GM18858 (cell line): ENCODE measurements around the gene OSBPL7.

Source experiments
- ATAC-seq: cut with Tn5 transposase; IDR thresholded peaks from one replicate; pipeline ENCODE4 v1.9.1; 2021; ENCODE audit not compliant: unreplicated experiment

OSBPL7 gene, protein sequence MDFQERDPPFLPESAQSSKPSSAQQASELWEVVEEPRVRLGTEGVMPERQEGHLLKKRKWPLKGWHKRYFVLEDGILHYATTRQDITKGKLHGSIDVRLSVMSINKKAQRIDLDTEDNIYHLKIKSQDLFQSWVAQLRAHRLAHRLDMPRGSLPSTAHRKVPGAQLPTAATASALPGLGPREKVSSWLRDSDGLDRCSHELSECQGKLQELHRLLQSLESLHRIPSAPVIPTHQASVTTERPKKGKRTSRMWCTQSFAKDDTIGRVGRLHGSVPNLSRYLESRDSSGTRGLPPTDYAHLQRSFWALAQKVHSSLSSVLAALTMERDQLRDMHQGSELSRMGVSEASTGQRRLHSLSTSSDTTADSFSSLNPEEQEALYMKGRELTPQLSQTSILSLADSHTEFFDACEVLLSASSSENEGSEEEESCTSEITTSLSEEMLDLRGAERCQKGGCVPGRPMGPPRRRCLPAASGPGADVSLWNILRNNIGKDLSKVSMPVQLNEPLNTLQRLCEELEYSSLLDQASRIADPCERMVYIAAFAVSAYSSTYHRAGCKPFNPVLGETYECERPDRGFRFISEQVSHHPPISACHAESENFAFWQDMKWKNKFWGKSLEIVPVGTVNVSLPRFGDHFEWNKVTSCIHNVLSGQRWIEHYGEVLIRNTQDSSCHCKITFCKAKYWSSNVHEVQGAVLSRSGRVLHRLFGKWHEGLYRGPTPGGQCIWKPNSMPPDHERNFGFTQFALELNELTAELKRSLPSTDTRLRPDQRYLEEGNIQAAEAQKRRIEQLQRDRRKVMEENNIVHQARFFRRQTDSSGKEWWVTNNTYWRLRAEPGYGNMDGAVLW

DNA sequence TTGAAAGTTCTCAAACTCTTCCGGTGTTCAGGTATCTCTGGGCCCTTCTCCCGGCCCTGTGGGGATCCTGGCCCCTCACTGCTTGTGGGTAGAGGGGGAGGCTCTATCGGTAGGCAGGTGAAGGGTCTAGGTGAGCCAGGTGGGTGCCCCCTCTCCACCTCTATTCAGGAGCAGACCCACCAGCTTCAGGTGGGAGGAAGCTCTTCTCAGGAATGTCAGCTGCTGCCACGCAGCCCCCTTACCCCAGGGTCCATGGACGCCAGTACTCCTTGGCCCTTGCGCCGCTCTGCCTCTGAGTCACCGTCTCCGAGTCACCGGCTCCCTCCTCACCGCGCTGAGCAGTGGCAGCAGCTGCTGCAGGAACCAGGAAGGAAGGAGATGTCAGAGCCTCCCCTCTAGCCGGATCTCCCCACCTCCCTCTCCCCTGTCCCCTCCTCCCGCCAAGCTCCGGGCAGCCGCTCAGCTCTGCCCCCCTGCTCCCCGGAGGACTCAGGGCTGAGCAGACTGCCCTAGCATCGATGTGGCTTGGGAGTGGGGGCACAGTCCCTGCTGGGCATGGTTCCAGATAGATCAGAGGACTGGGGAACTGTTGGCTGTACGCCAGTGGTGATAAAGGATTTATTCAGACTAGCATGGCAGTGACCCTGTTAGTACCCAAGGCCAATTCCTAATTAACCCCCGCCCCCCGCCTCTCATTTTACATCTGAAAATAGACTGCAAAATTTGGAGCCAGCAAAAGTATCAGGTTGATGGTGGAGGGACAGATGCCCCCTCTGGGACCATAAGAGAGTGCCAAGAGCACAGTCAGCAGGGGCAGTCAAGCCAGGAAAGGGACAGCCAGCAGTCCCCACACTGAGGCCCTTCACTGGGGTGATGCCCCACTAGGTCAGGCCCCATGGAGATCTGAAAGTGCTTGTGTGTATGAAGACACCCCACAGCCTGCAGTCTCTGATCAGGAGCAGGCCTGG lies at the start of gene OSBPL7:
Gene OSBPL7 (minus strand): TSS at position 371 of the 968 bp plus-strand sequence. CDS start 1,516 bp downstream, outside the sequence.
- ATAC-seq: peak; percentile 66

DNA sequence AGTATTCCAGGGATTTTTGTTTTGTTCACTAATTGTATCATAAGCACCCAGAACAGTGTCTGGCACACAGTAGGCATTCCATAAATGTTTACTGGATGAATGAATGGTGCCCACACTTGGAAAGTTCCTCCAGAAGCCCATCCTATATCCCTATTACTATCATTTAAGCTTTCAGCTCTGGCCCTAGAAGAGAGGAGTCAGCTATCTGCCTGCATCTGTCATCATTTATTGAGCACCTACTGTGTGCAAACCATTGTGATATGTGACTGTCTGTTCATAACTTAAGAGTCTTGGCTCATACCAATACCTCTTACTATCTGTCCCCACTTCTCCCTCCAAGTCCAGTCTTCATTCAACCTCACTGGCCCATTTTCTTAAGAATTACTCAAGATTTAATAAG lies 49.5 kb upstream of the OSBPL7 start:
- ATAC-seq: no peak

DNA sequence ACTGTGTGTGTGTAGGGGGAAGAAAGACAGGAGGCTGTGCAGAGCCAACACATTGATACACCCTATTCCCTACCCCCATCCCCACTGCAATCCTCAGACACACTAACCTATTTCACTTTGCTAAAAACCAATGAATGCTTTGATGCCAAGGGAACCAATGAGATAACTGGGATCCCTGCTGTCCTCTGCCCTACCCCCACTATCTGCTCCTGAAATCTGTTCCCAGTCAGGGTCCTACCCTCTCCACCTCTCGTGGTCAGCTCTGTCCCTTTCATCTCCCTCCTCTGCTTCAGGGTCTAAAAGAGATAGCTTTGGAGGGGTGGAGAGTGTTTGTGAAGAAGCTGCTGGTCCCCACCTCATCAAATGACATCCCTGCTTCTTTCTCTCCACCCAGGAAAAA lies 48.5 kb upstream of the OSBPL7 start:
- no peak for ATAC-seq

DNA sequence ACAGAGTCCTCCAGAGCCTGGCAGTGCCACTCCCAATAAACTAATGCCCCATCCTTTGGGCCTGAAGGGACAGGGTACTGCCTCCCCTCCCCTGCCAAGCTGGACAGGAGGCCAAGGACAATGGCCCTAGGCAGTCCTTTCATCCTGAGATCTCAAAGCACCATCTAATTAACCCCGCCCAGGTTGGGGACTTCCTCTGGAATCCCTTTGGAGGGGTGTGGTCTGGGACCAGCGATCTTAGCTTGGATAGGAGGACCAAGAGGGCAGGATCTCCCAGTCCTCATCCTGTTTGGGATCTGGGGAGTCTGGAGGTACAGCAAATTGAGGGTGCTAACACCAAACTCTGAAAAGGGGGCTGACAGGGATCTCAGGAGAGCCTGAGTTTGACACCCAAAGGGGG lies 47.5 kb upstream of the OSBPL7 start:
- ATAC-seq: no peak

DNA sequence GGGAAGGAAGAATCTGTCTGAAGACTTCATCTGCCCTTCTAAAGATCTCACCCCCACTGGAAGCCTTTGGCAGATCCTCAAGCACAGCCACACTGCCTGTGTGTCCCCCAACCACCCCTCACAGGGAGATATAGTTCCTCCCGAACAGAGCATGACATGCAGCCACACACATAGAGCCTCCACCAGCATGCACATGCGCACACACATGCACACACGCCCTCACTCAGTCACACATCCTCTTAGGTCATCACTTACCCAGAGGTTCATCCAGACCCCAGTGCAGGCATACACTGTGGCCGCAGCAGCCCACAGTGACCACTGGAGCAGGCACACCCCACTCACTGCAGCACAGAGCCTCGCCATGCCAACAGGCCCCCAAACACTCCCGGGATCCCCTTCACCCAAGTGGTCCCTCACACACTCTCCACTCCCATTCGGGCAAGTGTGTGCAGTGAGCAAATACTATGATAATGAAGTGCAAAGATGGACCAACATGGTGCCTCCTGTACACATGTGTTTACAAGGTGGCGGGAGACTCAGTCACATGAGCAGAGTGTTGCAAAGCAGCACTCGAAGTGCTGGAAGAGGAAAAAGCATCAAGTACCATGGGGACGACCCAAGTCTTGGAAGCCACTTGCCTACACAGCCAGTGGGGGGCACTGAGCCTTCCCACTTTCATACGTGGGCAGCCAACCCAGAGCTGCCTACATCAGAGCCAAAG lies 46.4 kb upstream of the OSBPL7 start:
- no peak for ATAC-seq

DNA sequence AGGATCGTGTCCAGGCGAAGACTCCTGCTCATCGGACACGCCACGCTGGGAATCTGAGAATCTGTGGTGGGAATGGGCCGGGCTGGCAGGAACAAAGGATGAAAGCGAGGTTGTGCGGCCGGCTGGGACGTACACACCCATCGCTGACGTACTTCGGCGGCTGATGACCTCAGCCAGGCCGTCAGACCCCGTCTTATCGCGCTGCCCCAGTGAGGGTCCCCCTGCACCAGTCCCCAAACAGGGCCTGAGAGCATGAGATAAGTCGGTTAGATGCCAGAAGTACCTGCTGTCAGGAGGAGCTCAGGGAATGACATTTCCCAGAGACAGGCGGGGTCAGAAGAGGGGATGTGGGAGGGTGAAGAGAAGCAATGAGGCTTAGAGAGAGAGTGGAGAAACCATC lies 45.3 kb upstream of the OSBPL7 start:
- ATAC-seq: no peak

DNA sequence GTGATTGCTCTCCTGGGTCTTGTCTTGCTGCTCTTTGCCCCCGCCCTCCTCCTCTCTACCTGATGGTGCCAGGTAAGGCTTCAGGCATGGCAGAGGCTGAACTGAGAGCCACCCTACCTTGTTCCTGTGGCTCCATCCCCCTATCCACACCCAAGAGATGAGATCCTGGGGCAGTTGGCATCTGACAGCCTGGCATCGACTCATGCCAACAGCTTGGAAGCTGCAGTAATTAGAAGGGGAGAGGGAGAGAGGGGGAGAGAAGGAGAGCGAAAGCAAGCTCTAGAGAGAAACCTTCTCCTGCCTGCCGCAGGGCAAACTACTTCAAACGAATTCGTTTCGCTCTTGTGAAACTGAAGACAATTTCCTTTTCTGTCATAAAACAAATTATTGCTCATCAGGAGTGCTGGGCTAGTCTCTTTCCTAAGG lies 43.2 kb upstream of the OSBPL7 start:
- no peak for ATAC-seq

DNA sequence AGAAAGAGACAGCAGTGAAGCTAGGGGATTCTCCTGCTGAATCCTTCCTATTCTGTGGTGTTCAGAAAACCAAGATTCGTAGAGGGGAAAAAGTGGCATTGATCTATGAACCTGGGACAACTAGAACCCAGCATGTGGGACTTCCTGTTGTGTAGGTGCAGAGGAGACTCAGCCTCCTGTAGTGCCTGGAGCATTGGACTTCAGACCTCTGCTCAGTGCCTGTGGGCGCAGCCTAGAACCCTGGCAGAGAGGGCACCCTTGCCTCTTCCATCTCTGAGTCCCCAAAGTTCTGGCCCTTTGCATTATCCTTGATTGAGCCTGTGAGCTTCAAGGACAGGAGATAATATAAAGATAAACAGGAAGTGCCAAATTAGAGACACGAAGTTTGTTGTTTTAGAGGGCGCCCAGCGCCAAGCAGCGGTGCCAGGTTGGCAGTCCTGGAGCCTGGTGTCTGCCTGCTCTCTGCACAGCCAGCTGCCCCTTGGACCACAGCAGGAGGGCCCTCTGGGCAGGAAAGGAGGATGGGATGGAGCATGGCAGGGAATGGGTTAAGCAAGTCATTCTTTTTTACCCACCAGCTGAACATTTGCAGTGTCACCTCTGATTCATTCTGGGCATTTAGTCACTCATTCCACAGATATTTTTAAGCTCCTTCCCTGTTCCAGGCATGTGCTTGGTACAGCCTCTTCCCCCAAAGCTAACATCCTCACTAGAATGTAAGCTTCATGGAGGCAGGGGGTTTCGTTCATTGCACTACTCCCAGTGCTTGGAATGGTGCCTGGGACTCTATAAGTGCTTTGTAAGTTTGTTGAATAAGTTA lies 41.2 kb upstream of the OSBPL7 start:
- ATAC-seq: no peak

DNA sequence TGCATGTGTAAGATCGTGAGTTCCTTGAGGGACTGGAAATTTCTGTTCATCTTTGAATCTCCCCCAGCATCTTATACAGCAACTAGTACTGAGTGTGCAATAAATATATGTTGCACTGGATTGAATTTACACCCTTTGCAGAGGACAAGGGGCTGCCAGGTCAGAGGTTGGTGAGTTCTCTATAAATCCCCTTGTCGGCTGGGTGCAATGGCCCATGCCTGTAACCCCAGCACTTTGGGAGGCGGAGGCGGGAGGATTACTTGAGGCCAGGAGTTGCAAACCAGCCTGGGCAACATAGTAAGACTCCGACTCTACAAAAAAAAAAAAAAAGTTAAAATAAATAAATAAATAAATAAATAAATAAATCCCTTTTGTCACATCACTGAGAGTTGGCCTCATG lies 38.8 kb upstream of the OSBPL7 start:
- ATAC-seq: no peak

DNA sequence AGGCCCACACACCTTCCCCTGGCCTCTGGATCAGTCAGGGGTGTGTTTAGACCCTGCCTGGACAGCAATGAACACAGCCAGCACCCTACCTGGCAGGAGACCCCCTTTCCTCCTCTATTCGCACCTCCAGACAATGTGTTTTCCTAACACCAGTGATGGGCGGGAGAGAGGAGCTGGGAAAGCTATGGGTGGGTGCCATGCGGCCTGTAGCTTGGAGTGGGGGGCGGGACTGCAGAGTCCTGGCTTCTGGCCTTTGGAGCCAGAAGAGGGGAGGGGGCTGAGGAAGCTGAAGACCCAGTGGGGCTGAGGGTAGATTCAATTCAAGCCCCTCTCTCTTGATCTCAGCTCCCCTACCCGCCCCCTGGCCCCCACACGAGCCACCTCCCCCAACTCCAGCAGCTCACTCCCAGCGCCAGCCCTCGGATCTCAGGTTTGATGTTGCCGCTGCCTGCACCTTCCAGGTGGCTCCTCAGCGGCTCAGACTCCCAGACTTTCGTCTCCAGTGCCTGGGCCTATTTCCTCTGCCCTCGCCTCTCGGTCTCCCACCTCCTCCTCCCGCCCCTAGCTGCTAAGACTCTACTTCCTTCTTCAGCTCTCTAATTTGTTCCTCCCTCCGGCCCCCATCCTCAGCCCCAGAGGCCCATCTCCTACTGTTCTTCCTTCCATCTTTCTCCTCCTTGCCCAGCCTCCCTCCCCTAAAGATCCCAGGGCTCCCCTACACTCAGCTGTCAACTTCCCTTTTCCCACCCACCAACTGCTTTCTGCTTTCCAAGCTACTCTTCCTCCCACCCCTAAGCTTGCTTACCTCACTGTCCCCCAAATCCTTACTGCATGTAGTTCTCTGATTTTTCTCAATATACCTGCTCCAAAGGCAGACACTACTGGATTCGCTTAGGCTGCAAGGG lies 36.2 kb upstream of the OSBPL7 start:
- no peak for ATAC-seq

DNA sequence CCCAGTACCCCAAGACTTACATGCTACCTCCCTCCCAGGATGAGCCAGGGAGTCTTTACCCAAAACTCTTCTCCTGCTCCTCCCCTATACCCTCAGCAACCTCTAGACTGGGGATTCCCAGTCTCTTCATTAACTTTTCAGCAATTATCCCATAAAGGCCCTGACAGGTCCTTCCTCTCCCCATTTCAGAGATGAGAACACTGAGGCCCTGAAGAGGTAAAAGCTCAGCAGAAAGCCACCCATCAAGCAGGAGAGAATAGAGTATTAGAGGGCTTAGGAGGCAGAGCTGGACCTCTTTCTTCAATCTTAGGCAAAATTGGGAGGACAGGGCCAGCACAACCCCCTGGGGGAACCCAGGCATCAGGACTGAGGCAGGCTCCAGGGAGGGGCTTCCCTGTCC lies 35.2 kb upstream of the OSBPL7 start:
- ATAC-seq: no peak

DNA sequence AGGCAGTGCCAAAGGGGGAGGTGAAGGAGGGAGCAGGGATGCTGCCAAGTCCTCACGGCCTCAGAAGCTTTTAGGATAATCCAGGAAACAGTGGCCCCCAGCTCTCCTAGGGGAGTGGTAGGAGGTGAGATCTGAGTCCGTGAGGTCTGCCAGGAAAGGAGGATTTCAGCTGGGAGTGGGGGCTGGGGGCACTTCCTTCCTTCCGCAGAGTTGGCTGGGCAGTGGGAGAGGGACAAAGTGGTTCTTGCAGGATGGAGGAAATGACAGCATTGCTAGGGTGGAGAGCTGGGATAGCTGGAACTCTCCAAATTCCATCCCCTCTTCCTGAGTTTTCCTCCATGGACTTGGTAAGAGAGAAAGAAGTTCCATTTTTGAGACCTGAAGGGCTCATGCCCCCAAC lies 34.1 kb upstream of the OSBPL7 start:
- no peak for ATAC-seq

DNA sequence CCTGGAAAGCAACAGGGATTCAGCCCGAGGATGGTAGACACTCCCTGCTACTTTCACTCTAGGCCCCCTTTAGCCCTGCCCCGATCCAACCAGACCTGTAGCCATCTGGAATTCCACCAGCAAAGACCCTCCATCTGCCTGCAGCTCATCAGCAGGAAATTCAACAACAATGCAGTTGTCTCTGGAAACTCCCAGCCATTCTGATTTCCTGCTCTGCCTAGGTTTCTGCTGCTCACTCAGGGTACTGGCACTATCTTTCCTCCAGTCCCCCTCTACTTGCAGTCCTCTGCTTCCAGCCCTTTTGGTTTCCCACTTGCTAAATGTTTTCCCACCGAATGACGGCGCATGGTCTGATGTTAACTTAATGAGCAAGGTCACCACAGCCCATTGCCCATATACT lies 32.0 kb upstream of the OSBPL7 start:
- no peak for ATAC-seq

DNA sequence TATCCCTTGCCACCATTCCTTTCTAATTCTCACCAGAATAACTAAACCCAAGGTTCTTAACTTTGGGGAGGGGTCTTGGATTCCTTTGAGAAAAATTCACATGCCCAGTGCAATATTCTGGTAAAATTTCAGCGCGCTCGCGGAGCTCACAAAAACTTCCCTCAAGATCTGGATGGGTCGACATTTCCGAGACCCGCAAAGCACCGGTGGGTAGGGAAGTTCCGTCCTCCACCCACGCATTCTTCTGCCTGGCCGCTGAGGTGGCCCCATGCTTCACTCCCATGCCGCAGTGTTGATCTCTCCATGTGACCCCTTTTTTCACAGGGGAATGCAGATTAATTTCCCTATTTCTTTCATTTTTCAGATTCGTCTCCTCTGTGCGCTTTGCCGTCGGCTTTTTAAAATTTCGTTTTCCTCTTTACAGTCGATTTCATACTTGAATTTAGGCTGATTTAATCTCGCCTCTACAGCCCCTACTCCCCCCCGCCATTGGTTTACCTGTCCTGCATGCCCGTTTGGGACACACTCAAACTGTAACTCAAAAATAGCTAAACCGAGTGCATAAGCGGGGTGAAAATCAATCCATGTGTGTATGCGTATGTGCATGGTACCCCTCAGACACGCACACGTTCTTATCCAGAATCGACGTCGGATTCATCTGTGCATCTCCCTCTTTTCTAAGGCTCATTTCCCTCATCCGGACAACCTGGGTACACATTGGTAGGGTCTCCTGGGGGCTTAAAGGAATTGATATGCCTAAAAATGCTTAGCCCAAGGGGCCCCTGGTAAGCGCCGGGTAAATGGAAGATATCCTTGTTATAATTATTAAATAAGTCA lies 30.7 kb upstream of the OSBPL7 start:
- ATAC-seq: no peak

DNA sequence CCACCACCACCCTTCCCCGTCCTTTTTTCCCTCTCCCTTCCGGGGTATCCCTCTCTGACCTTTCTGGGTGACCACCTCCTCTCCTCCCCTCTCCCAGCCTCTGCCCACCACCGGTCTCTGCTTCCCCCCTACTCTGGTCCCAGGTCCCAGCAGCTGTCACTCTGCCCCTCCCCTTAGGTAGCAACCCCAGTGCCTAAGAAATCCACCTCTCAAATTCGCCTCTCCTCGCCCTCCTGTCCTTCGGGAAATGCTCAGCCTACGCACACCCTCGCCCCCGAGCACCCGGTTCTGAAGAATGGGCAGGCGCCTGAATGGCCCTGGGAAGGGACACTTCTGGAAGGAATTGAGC lies 30.1 kb upstream of the OSBPL7 start:
- no peak for ATAC-seq

DNA sequence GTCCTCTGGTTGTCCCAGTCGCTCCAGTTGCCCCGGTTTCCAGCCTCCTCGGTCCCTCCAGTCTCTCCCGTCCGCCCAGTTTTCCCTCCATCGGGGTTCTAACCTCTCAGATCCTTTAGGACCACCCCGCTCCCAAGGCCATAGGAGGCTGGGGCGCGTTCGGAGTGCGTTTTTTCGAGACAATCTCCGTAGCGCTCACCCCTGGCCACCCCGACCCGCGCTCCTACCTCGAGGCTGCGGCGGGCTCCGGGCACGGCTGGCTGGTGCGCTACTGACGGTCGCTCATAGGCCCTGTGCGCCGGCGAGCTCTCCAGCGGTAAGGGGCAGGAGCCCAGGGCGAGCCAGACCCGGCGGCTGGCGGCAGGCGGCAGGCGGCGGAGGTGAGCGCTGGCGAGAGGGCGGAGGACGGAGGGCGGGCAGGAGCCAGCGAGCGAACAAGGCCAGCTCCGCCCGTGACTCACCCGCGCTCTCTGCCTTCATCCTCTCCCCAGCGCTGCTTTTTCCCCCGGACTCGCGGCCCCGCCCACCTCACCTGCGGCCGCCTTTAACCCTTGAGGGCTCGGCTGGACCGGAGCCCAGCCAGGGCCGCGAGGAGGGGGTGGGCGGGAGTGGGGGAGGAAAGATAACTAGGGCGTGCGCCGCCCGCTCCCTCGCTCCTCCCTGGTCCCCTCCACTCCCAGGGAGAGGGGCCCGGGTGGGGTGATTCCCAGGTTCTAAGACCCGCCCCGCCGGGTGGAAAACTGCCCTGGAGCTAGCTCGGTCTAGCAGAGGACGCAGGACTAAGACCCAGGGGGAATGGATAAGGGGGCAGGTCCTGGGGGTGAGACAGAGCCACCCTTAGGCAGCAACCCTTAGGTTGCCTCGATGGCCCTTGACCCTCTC lies 29.3 kb upstream of the OSBPL7 start, which contains the start of gene SP6:
Gene SP6 (minus strand): TSS at position 472 of the 882 bp plus-strand sequence. CDS start 2,734 bp downstream, outside the sequence.
- ATAC-seq: no peak

DNA sequence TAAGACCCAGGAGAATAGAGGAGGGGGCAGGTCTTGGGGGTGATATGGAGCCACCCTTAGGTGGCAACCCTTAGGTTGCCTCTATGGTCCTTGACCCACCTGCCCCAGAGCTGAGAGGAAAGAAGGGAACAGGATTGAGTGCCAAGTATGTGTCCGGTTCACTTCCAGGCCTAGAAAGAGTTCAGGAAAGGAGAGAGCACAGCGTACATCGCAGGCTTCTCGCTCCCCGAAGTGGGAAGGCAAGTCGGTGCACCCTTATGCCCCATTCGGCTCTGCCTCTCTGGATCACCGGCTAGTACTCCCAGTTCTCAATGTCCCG lies 28.7 kb upstream of the OSBPL7 start:
- no peak for ATAC-seq
